Activated CD4-positive, CD25-positive, alpha-beta regulatory T cell treated with anti-CD3 and anti-CD28 coated beads, Interleukin-2, amount 50 U/mL, for 72 hours (primary cell): Measurements from ENCODE around the gene APBA3.

Experiments used
- DNase-seq: peaks from one replicate; pipeline ENCODE4 v3.0.0; 2021

The APBA3 gene

GRCh38 chr19:3745363-3746045 is 16.0 kb downstream of the APBA3 start:
- no peak for DNase-seq

- no peak for DNase-seq
Measured at GRCh38 chr19:3743486-3743885, 18.0 kb downstream of the APBA3 start.

GRCh38 chr19:3740431-3740830 is 21.1 kb downstream of the APBA3 start:
- no peak for DNase-seq

GRCh38 chr19:3738477-3739220 is 22.8 kb downstream of the APBA3 start:
- DNase-seq: no peak

- no peak for DNase-seq
Measured at GRCh38 chr19:3737487-3738205, 23.8 kb downstream of the APBA3 start.

- DNase-seq: no peak
Measured at GRCh38 chr19:3736106-3736724, 25.3 kb downstream of the APBA3 start.

GRCh38 chr19:3734310-3734600 is 27.2 kb downstream of the APBA3 start:
- DNase-seq: no peak

GRCh38 chr19:3733549-3734309 is 27.8 kb downstream of the APBA3 start:
- DNase-seq: no peak

- no peak for DNase-seq
Measured at GRCh38 chr19:3732108-3732507, 29.4 kb downstream of the APBA3 start.

GRCh38 chr19:3730457-3730958 is 31.0 kb downstream of the APBA3 start:
- no peak for DNase-seq

- DNase-seq: no peak
Measured at GRCh38 chr19:3725640-3726310, 35.7 kb downstream of the APBA3 start.

- no peak for DNase-seq
Measured at GRCh38 chr19:3725121-3725520, 36.4 kb downstream of the APBA3 start.

- no peak for DNase-seq
Measured at GRCh38 chr19:3723883-3724282, 37.6 kb downstream of the APBA3 start.

- DNase-seq: no peak
Measured at GRCh38 chr19:3723110-3723488, 38.4 kb downstream of the APBA3 start.

GRCh38 chr19:3722443-3723109 is 38.9 kb downstream of the APBA3 start:
- no peak for DNase-seq

- DNase-seq: no peak
Measured at GRCh38 chr19:3721887-3722442, 39.5 kb downstream of the APBA3 start.

GRCh38 chr19:3721131-3721886 is 40.2 kb downstream of the APBA3 start:
- DNase-seq: peak; percentile 90

- DNase-seq: no peak
Measured at GRCh38 chr19:3720349-3720917, 41.1 kb downstream of the APBA3 start.

GRCh38 chr19:3719868-3720267 is 41.6 kb downstream of the APBA3 start:
- no peak for DNase-seq

GRCh38 chr19:3716147-3716668 is 45.3 kb downstream of the APBA3 start:
- no peak for DNase-seq
